H1 (cell line): ENCODE results near the gene TSPAN17. TPM values are rescaled to one million over a fixed set of nuclear protein-coding genes. Genes with fewer than 3 reads are reported as not detected.

ENCODE experiments used
- ASH2L ChIP-seq: fragments of 200-600, 300-600 bp; sonication (generic); IDR thresholded peaks from one replicate; pipeline ENCODE4 v1.7.1; 2017; ENCODE audit warnings: low read length
- BCL11A ChIP-seq, 2 experiments: IDR thresholded peaks; one replicate each; pipeline ENCODE4 v1.6.1; 2011; ENCODE audit warnings: low read depth in 2 of 2, low read length in 2 of 2, mild to moderate bottlenecking in 2 of 2
- GABPA ChIP-seq: IDR thresholded peaks from 2 replicates; pipeline ENCODE4 v1.6.1; 2011; ENCODE audit warnings: mild to moderate bottlenecking, low read length, moderate library complexity, borderline replicate concordance; ENCODE audit not compliant: insufficient read depth
- KDM1A ChIP-seq: fragments of 200-600, 300-600 bp; sonication (generic); IDR thresholded peaks from 2 replicates; pipeline ENCODE4 v1.7.1; 2016; ENCODE audit warnings: mild to moderate bottlenecking, low read length, borderline replicate concordance
- KDM4A ChIP-seq: IDR thresholded peaks from one replicate; pipeline ENCODE4 v1.7.1; 2012; ENCODE audit warnings: low read depth, mild to moderate bottlenecking, moderate library complexity, low read length, inconsistent platforms; ENCODE audit not compliant: severe bottlenecking
- NRF1 ChIP-seq: IDR thresholded peaks from 2 replicates; pipeline ENCODE4 v1.6.1; 2011; ENCODE audit warnings: mild to moderate bottlenecking, low read depth, low read length, improper control_type of control experiment
- POU5F1 ChIP-seq: IDR thresholded peaks from 2 replicates; pipeline ENCODE4 v1.6.1; 2011; ENCODE audit warnings: low read depth, mild to moderate bottlenecking, low read length, moderate library complexity
- SIN3A ChIP-seq, 2 experiments: IDR thresholded peaks in 1 of 2; conservative IDR thresholded peaks in 1 of 2; 2 replicates each; pipeline ENCODE4 v1.6.1; 2011 to 2012; ENCODE audit warnings: low read length in 2 of 2, improper control_type of control experiment in 1 of 2, low read depth in 1 of 2, mild to moderate bottlenecking in 1 of 2
- polyA plus RNA-seq, 7 experiments: library from polyadenylated mRNA; depleted of rRNA in 3 of 7; stranded (reverse) in 5 of 7; unstranded in 2 of 7; fragments of >200 nt in 5 of 7; fragments of 200-250 nt in 2 of 7; gene quantifications; 1 replicate in 5 of 7; 2 replicates in 1 of 7; 4 replicates in 1 of 7; pipeline versions ENCODE4 v1.2.1 to v1.2.3, GENCODE V29; 2011 to 2013; ENCODE audit warnings: missing spikeins in 2 of 7, mixed read lengths in 2 of 7
- total RNA-seq: library from RNA; stranded (reverse); fragmentation: NEBNext Ultra II Directional; extraction: Animal tissue kit (Norgen Biotek cat#: 25700); gene quantifications from 2 replicates; pipeline ENCODE4 v1.2.1, GENCODE V29; 2021
- TF ChIP-seq, protein P1 (sequence below): fragments of 300-600 bp; sonication (generic); IDR thresholded peaks from 2 replicates; pipeline ENCODE4 v1.7.1; 2012; ENCODE audit warnings: low read length, moderate library complexity, mild to moderate bottlenecking, inconsistent platforms; ENCODE audit not compliant: insufficient replicate concordance

Gene TSPAN17
- total and polyA plus RNA-seq, 2 of the 8 experiments (the other 6 are each of a cell fraction or from before 2014, with no cell fraction given), result 41.5 to 53.7 TPM

DNA sequence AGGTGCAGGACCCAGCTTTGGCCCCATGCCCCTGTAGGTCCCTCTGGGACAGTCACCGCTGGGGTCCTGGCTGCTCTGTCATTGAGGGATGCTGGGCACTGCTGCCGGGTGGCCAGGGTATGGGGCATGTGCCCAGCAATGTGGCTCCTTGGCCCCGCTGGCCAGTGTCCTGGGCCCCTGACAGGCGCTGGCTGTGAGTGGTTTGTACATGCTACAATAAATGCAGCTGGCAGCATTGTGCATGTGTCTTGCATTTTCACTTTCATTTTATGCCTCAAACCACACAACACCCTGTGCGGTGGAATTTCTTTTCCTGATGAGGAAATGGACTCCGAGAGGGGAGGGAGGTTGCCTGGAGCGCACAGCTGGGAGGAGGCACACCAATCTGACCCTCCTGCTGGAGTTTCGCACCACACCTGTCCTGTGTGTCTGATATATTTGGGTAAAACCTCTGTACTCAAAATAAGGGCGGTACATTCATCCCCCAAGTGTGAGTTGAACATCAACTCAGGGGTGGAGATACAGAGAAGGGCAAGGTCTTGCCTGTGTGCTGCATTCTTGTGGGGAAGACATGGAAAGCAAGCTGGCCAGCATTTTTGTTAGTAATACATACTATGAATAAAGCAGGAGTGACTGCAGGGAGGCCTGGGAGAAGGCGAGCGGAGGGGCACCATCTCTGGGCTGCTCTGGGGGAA is 11.7 kb downstream of the TSPAN17 start (continued):
- TF ChIP-seq, protein P1, sequence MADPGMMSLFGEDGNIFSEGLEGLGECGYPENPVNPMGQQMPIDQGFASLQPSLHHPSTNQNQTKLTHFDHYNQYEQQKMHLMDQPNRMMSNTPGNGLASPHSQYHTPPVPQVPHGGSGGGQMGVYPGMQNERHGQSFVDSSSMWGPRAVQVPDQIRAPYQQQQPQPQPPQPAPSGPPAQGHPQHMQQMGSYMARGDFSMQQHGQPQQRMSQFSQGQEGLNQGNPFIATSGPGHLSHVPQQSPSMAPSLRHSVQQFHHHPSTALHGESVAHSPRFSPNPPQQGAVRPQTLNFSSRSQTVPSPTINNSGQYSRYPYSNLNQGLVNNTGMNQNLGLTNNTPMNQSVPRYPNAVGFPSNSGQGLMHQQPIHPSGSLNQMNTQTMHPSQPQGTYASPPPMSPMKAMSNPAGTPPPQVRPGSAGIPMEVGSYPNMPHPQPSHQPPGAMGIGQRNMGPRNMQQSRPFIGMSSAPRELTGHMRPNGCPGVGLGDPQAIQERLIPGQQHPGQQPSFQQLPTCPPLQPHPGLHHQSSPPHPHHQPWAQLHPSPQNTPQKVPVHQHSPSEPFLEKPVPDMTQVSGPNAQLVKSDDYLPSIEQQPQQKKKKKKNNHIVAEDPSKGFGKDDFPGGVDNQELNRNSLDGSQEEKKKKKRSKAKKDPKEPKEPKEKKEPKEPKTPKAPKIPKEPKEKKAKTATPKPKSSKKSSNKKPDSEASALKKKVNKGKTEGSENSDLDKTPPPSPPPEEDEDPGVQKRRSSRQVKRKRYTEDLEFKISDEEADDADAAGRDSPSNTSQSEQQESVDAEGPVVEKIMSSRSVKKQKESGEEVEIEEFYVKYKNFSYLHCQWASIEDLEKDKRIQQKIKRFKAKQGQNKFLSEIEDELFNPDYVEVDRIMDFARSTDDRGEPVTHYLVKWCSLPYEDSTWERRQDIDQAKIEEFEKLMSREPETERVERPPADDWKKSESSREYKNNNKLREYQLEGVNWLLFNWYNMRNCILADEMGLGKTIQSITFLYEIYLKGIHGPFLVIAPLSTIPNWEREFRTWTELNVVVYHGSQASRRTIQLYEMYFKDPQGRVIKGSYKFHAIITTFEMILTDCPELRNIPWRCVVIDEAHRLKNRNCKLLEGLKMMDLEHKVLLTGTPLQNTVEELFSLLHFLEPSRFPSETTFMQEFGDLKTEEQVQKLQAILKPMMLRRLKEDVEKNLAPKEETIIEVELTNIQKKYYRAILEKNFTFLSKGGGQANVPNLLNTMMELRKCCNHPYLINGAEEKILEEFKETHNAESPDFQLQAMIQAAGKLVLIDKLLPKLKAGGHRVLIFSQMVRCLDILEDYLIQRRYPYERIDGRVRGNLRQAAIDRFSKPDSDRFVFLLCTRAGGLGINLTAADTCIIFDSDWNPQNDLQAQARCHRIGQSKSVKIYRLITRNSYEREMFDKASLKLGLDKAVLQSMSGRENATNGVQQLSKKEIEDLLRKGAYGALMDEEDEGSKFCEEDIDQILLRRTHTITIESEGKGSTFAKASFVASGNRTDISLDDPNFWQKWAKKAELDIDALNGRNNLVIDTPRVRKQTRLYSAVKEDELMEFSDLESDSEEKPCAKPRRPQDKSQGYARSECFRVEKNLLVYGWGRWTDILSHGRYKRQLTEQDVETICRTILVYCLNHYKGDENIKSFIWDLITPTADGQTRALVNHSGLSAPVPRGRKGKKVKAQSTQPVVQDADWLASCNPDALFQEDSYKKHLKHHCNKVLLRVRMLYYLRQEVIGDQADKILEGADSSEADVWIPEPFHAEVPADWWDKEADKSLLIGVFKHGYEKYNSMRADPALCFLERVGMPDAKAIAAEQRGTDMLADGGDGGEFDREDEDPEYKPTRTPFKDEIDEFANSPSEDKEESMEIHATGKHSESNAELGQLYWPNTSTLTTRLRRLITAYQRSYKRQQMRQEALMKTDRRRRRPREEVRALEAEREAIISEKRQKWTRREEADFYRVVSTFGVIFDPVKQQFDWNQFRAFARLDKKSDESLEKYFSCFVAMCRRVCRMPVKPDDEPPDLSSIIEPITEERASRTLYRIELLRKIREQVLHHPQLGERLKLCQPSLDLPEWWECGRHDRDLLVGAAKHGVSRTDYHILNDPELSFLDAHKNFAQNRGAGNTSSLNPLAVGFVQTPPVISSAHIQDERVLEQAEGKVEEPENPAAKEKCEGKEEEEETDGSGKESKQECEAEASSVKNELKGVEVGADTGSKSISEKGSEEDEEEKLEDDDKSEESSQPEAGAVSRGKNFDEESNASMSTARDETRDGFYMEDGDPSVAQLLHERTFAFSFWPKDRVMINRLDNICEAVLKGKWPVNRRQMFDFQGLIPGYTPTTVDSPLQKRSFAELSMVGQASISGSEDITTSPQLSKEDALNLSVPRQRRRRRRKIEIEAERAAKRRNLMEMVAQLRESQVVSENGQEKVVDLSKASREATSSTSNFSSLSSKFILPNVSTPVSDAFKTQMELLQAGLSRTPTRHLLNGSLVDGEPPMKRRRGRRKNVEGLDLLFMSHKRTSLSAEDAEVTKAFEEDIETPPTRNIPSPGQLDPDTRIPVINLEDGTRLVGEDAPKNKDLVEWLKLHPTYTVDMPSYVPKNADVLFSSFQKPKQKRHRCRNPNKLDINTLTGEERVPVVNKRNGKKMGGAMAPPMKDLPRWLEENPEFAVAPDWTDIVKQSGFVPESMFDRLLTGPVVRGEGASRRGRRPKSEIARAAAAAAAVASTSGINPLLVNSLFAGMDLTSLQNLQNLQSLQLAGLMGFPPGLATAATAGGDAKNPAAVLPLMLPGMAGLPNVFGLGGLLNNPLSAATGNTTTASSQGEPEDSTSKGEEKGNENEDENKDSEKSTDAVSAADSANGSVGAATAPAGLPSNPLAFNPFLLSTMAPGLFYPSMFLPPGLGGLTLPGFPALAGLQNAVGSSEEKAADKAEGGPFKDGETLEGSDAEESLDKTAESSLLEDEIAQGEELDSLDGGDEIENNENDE, result no peak
- TF ChIP-seq SIN3A (conservative IDR thresholded peaks at IDR 0.05 in 1 of 2, IDR thresholded peaks at IDR 0.05 in 1 of 2; ENCODE audit: low read depth in 1 of 2, low read length in 2 of 2) (no peak), KDM1A (no peak), ASH2L (no peak), NRF1 (no peak), BCL11A (IDR thresholded peaks at IDR 0.05; ENCODE audit: low read depth in 2 of 2, low read length in 2 of 2) (no peak), KDM4A (no peak), POU5F1 (no peak), GABPA (no peak)
